K562 (cell line): ENCODE results near the gene HOXD9. TPM values are rescaled to one million over a fixed set of nuclear protein-coding genes. Genes with fewer than 3 reads are reported as not detected.
A peak's percentile ranks its signal among the peaks of the same experiment; 100 is the strongest.

Experiments used
- ETV1 ChIP-seq: fragments of 450-650 bp; conservative IDR thresholded peaks from 2 replicates; pipeline ENCODE4 v1.6.1; 2016; ENCODE audit warnings: missing genetic modification characterization, control low read depth, low read depth, missing compliant biosample characterization
- FOXK1 ChIP-seq: sonication (generic); formaldehyde crosslinking; IDR thresholded peaks from 2 replicates; pipeline ENCODE4 v1.8.0; 2022; ENCODE audit warnings: missing genetic modification reagents, mild to moderate bottlenecking, borderline replicate concordance
- HNRNPUL1 ChIP-seq: fragments of 200-400 bp; formaldehyde crosslinking; IDR thresholded peaks from 2 replicates; pipeline ENCODE4 v1.6.1; 2017; ENCODE audit warnings: low read length
- IFI16 ChIP-seq: fragments of 250-450 bp; sonication (Bioruptor Pico); IDR thresholded peaks from 2 replicates; pipeline ENCODE4 v2.1.2; 2022; ENCODE audit warnings: mild to moderate bottlenecking, inconsistent platforms
- KAT2B ChIP-seq: IDR thresholded peaks from one replicate; pipeline ENCODE4 v1.6.1; 2012; ENCODE audit warnings: low read depth, mild to moderate bottlenecking, control low read depth, inconsistent platforms, low read length, moderate library complexity
- MCM2 ChIP-seq: fragments of 450-650 bp; IDR thresholded peaks from 2 replicates; pipeline ENCODE4 v1.6.1; 2017; ENCODE audit warnings: low read depth, mild to moderate bottlenecking
- MCM7 ChIP-seq, 2 experiments: fragments of 450-650 bp; IDR thresholded peaks; 2 replicates each; pipeline ENCODE4 v1.6.1; 2016 to 2018
- NCOA4 ChIP-seq: fragments of 450-650 bp; IDR thresholded peaks from 2 replicates; pipeline ENCODE4 v1.6.1; 2018; ENCODE audit warnings: mild to moderate bottlenecking; ENCODE audit not compliant: partially characterized antibody
- PATZ1 ChIP-seq: fragments of 250-450 bp; sonication (Bioruptor Pico); IDR thresholded peaks from 2 replicates; pipeline ENCODE4 v1.5.0; 2020; ENCODE audit warnings: mild to moderate bottlenecking, borderline replicate concordance
- SAFB2 ChIP-seq: fragments of 200-400 bp; formaldehyde crosslinking; IDR thresholded peaks from 2 replicates; pipeline ENCODE4 v1.6.1; 2018; ENCODE audit warnings: borderline replicate concordance, low read length, low read depth, moderate library complexity; ENCODE audit not compliant: severe bottlenecking
- XRCC5 ChIP-seq: fragments of 200-400 bp; formaldehyde crosslinking; IDR thresholded peaks from 2 replicates; pipeline ENCODE4 v1.6.1; 2017; ENCODE audit warnings: low read depth, mild to moderate bottlenecking, low read length
- ZNF121 ChIP-seq: sonication (generic); formaldehyde crosslinking; conservative IDR thresholded peaks from 2 replicates; pipeline ENCODE4 v1.8.0; 2022; ENCODE audit warnings: missing genetic modification reagents
- ZNF197 ChIP-seq: fragments of 200-800 bp; sonication (Bioruptor generic); IDR thresholded peaks from 2 replicates; pipeline ENCODE4 v1.6.1; 2016; ENCODE audit warnings: low read depth, missing genetic modification characterization, missing compliant biosample characterization
- polyA plus RNA-seq, 8 experiments: library from polyadenylated mRNA; depleted of rRNA in 4 of 8; stranded (reverse) in 5 of 8; unstranded in 3 of 8; fragments of >200 nt; fragmentation: Nextera tagmentation in 2 of 8; fragmentation: Illumina TruSeq in 1 of 8; extraction: Ambion mirVana in 2 of 8; extraction: Trizol in 1 of 8; gene quantifications; 2 replicates each; pipeline versions ENCODE4 v1.2.1 to v1.2.3, GENCODE V29; 2011 to 2014; ENCODE audit warnings: inconsistent platforms in 1 of 8, missing spikeins in 1 of 8
- total RNA-seq, 7 experiments: library from RNA; depleted of rRNA in 6 of 7; stranded (reverse); fragments of >200 nt in 6 of 7; fragmentation: Illumina TruSeq in 2 of 7; extraction: Trizol in 2 of 7; gene quantifications; 2 replicates each; pipeline versions ENCODE4 v1.2.1 to v1.2.3, GENCODE V29; 2011 to 2021; ENCODE audit warnings: low replicate concordance in 1 of 7
- TF ChIP-seq, protein P1 (sequence below), 3 experiments: fragments of 200-800 bp in 1 of 3; fragments of 250-450 bp in 1 of 3; fragments of 450-650 bp in 1 of 3; sonication (Bioruptor Pico) in 1 of 3; sonication (Bioruptor generic) in 1 of 3; formaldehyde crosslinking in 1 of 3; IDR thresholded peaks; 2 replicates each; pipeline versions ENCODE4 v1.6.1 to v1.8.0; 2016 to 2022; ENCODE audit warnings: mild to moderate bottlenecking in 2 of 3, missing genetic modification characterization in 2 of 3, missing compliant biosample characterization in 1 of 3, moderate library complexity in 1 of 3
- TF ChIP-seq, protein P2 (sequence below): fragments of 250-450 bp; sonication (Bioruptor Pico); IDR thresholded peaks from 2 replicates; pipeline ENCODE4 v1.5.0; 2021
- TF ChIP-seq, protein P3 (sequence below): fragments of 250-450 bp; sonication (Bioruptor Pico); IDR thresholded peaks from 2 replicates; pipeline ENCODE4 v1.8.0; 2021; ENCODE audit warnings: moderate library complexity, mild to moderate bottlenecking, inconsistent platforms
- TF ChIP-seq, protein P4 (sequence below): fragments of 200-800 bp; sonication (Bioruptor generic); IDR thresholded peaks from 2 replicates; pipeline ENCODE4 v1.6.1; 2017; ENCODE audit warnings: missing genetic modification characterization, missing compliant biosample characterization

The HOXD9 gene
- total and polyA plus RNA-seq, 9 of the 15 experiments (the other 6 are each of a cell fraction or from before 2014, with no cell fraction given), result not detected

GRCh38 chr2:176079831-176080539, 42.5 kb upstream of the HOXD9 start (continued):
- no peak for TF ChIP-seq SAFB2
- TF ChIP-seq PATZ1 (CRISPR knock-in tag), result no peak
- TF ChIP-seq, protein P1, sequence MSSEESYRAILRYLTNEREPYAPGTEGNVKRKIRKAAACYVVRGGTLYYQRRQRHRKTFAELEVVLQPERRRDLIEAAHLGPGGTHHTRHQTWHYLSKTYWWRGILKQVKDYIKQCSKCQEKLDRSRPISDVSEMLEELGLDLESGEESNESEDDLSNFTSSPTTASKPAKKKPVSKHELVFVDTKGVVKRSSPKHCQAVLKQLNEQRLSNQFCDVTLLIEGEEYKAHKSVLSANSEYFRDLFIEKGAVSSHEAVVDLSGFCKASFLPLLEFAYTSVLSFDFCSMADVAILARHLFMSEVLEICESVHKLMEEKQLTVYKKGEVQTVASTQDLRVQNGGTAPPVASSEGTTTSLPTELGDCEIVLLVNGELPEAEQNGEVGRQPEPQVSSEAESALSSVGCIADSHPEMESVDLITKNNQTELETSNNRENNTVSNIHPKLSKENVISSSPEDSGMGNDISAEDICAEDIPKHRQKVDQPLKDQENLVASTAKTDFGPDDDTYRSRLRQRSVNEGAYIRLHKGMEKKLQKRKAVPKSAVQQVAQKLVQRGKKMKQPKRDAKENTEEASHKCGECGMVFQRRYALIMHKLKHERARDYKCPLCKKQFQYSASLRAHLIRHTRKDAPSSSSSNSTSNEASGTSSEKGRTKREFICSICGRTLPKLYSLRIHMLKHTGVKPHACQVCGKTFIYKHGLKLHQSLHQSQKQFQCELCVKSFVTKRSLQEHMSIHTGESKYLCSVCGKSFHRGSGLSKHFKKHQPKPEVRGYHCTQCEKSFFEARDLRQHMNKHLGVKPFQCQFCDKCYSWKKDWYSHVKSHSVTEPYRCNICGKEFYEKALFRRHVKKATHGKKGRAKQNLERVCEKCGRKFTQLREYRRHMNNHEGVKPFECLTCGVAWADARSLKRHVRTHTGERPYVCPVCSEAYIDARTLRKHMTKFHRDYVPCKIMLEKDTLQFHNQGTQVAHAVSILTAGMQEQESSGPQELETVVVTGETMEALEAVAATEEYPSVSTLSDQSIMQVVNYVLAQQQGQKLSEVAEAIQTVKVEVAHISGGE (CRISPR knock-in tag; IDR thresholded peaks at IDR 0.05), result no peak
- no peak for TF ChIP-seq IFI16 (CRISPR knock-in tag)
- no peak for TF ChIP-seq NCOA4
- TF ChIP-seq XRCC5, result peak; percentile 88; the same call in 1 of the 2 replicates
- TF ChIP-seq, protein P2, sequence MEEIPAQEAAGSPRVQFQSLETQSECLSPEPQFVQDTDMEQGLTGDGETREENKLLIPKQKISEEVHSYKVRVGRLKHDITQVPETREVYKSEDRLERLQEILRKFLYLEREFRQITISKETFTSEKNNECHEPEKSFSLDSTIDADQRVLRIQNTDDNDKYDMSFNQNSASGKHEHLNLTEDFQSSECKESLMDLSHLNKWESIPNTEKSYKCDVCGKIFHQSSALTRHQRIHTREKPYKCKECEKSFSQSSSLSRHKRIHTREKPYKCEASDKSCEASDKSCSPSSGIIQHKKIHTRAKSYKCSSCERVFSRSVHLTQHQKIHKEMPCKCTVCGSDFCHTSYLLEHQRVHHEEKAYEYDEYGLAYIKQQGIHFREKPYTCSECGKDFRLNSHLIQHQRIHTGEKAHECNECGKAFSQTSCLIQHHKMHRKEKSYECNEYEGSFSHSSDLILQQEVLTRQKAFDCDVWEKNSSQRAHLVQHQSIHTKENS (CRISPR knock-in tag), result no peak
- no peak for TF ChIP-seq ZNF197
- TF ChIP-seq, protein P3, sequence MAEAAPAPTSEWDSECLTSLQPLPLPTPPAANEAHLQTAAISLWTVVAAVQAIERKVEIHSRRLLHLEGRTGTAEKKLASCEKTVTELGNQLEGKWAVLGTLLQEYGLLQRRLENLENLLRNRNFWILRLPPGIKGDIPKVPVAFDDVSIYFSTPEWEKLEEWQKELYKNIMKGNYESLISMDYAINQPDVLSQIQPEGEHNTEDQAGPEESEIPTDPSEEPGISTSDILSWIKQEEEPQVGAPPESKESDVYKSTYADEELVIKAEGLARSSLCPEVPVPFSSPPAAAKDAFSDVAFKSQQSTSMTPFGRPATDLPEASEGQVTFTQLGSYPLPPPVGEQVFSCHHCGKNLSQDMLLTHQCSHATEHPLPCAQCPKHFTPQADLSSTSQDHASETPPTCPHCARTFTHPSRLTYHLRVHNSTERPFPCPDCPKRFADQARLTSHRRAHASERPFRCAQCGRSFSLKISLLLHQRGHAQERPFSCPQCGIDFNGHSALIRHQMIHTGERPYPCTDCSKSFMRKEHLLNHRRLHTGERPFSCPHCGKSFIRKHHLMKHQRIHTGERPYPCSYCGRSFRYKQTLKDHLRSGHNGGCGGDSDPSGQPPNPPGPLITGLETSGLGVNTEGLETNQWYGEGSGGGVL, result no peak
- TF ChIP-seq MCM7 (IDR thresholded peaks at IDR 0.05), result no peak
- no peak for TF ChIP-seq FOXK1 (CRISPR knock-in tag)
- TF ChIP-seq ZNF121 (CRISPR knock-in tag), result no peak
- TF ChIP-seq ETV1 (tag), result no peak
- TF ChIP-seq KAT2B, result no peak
- TF ChIP-seq, protein P4, sequence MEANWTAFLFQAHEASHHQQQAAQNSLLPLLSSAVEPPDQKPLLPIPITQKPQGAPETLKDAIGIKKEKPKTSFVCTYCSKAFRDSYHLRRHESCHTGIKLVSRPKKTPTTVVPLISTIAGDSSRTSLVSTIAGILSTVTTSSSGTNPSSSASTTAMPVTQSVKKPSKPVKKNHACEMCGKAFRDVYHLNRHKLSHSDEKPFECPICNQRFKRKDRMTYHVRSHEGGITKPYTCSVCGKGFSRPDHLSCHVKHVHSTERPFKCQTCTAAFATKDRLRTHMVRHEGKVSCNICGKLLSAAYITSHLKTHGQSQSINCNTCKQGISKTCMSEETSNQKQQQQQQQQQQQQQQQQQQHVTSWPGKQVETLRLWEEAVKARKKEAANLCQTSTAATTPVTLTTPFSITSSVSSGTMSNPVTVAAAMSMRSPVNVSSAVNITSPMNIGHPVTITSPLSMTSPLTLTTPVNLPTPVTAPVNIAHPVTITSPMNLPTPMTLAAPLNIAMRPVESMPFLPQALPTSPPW (CRISPR knock-in tag), result peak; percentile 32; the same call in 1 of the 2 replicates
- no peak for TF ChIP-seq HNRNPUL1
- TF ChIP-seq MCM2, result no peak
